ENCODE data around the gene AMOTL1. TPM values are rescaled to one million over a fixed set of nuclear protein-coding genes. Genes with fewer than 3 reads are reported as not detected.

Gene AMOTL1
- total RNA-seq, 6 experiments from 2014 or later: 7.4 to 43.8 (median 17.3) TPM

DNA sequence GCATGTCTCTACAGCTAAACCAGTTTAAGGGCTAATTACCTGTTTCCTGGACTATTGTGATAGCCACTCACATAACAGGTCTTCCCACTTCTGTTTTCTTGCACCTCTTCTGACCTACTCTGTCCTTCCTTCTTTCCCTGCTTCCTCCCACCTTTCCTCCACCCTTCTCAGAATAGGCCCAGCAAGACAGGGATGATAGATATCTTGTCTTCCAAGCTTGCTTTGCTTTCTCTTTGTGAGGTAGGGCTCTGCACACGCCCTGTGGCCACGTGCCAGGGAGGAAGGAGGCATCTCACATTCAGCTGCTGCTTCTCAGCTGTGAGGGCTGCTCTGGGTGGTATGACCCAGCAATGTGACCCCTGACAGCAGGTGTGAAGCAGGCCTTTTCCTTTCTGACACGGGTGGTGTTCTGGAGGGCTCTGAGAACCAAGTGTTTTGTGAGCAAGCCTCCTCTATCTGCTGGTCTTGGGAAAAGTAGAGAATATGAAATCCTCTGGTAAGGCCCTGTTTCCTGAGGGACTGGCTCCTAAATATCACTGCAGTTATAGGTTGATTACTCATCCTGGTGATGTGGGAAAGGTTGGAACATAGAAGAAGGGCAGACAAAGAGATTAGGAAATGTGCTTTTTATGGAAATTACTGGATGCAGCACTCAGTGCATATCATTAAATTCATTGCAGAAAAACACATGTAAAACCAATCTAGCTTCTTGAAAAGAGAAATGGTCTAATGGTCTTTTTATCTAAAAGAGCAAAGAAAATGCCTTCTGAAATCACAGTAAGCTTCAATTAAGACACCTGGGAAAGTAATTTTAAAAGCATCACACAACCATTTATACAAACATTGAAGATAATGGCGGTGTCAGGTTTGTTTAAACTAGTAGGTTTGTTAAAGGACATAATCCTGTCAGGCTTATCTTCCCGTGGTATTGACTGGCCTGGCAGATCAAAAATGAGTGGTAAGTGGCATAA, 8.5 kb downstream of the AMOTL1 start:
- WGBS (ENCODE audit: insufficient coverage, low coverage, low lambda C conversion rate, missing lambda C conversion rate): 32% methylated on average over 5 of the region's 5 CpGs
- no peak overlapping the region for H3K4me3 ChIP-seq
- no peaks in the 10 kb centered on the region for H3K27me3 ChIP-seq
- H3K36me3 ChIP-seq: no peaks in the 10 kb centered on the region
- TF ChIP-seq, protein P1, sequence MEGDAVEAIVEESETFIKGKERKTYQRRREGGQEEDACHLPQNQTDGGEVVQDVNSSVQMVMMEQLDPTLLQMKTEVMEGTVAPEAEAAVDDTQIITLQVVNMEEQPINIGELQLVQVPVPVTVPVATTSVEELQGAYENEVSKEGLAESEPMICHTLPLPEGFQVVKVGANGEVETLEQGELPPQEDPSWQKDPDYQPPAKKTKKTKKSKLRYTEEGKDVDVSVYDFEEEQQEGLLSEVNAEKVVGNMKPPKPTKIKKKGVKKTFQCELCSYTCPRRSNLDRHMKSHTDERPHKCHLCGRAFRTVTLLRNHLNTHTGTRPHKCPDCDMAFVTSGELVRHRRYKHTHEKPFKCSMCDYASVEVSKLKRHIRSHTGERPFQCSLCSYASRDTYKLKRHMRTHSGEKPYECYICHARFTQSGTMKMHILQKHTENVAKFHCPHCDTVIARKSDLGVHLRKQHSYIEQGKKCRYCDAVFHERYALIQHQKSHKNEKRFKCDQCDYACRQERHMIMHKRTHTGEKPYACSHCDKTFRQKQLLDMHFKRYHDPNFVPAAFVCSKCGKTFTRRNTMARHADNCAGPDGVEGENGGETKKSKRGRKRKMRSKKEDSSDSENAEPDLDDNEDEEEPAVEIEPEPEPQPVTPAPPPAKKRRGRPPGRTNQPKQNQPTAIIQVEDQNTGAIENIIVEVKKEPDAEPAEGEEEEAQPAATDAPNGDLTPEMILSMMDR (IDR thresholded peaks at IDR 0.05): no peak
- no peaks in the 10 kb centered on the region for H3K9me3 ChIP-seq
- intact Hi-C loops (cut with DNase I): no loop called here
- peak in 1 of 3 donors; percentile 55 for DNase-seq
- peak in 3 of 4 donors; percentile 33 to 39 (median 35) for ATAC-seq
- H3K27ac ChIP-seq: no peak overlapping the region
- peaks cover 0 to 14% (median 0%) of the 10 kb centered on the region in 4 donors for H3K4me1 ChIP-seq

DNA sequence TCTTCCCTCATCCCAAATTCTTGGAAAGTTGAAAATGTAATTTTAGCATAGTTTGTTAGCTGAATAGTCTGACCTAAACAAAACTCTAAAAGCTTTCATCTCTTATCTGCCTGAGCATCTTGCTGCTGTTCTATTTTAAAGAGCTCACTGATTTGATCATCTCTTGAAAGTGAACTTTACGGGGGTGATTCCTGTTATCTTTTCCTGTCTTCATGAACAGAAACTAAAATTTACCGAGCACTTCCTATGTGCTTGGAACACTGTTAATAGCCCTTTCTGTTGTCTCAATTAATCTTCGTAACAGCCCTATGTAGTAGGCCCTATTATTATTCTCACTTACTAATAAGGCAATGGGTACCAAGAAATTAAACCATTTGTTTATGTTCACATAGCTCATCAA, 12.3 kb downstream of the AMOTL1 start:
- no peak for ATAC-seq
- H3K27ac ChIP-seq: peak overlapping the region in 1 of 3 donors; percentile 5
- no peaks in the 10 kb centered on the region for H3K36me3 ChIP-seq
- WGBS (ENCODE audit: insufficient coverage, low coverage, low lambda C conversion rate, missing lambda C conversion rate): 33% methylated on average over 3 of the region's 3 CpGs
- H3K4me3 ChIP-seq: no peak overlapping the region
- intact Hi-C loops (cut with DNase I): no loop called here
- no peak for TF ChIP-seq POLR2A (IDR thresholded peaks at IDR 0.05)
- H3K9me3 ChIP-seq: no peaks in the 10 kb centered on the region
- no peak for DNase-seq
- peaks cover 0 to 14% (median 0%) of the 10 kb centered on the region in 4 donors for H3K4me1 ChIP-seq
- H3K27me3 ChIP-seq: no peaks in the 10 kb centered on the region

DNA sequence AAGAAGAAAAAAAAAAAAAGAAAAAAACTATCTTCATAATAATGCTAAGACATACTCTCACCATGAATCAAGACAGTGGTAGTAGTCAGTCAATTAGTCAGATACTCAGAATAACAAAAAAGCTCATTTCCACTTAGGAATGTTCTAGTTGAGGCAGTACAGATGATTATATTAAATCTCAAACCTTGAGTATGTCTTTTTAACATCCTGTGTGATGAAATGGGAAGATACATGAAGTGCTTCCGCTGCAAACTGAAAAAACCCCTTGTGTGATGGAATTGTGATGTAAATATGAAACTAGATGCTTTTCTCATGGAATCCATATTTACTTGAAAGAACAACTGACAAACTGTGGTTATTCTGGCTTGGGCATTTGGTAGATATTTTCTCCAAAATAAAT, 13.7 kb downstream of the AMOTL1 start:
- TF ChIP-seq, protein P1 (IDR thresholded peaks at IDR 0.05): no peak
- TF ChIP-seq POLR2A (IDR thresholded peaks at IDR 0.05): no peak
- intact Hi-C loops (cut with DNase I): no loop called here
- Histone ChIP-seq H3K9me3 (no peaks in the 10 kb centered on the region), H3K4me1 (peaks cover 0 to 6% (median 0%) of the 10 kb centered on the region in 4 donors), H3K36me3 (no peaks in the 10 kb centered on the region), H3K27me3 (no peaks in the 10 kb centered on the region), H3K4me3 (no peak overlapping the region), H3K27ac (no peak overlapping the region)
- ATAC-seq: no peak
- DNase-seq: no peak
- 83% methylated on average over 1 of the region's 1 CpG for WGBS (ENCODE audit: insufficient coverage, low coverage, low lambda C conversion rate, missing lambda C conversion rate)

DNA sequence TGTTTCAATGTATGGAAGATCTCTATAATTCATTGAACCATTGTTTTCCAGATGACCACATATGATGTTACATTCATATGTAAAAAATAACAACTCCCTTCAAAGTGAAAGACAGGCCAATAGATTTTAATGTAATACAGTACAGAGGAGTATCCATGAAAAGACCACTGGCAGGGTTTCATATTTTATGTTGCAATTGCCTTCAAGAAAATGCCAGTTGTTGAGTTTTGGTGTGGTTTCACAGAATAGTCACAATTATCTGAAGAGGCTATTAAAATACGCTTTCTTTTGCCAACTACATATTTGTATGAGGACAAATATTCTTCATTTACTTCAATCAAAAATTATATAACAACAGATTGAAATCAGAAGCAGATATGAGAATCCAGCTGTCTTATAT, 14.3 kb downstream of the AMOTL1 start:
- WGBS (ENCODE audit: insufficient coverage, low coverage, low lambda C conversion rate, missing lambda C conversion rate): 79% methylated on average over 1 of the region's 1 CpG
- Histone ChIP-seq H3K27ac (no peak overlapping the region), H3K27me3 (no peaks in the 10 kb centered on the region), H3K9me3 (no peaks in the 10 kb centered on the region), H3K4me1 (peaks cover 0 to 8% (median 0%) of the 10 kb centered on the region in 4 donors), H3K4me3 (no peak overlapping the region), H3K36me3 (no peaks in the 10 kb centered on the region)
- intact Hi-C loops (cut with DNase I): no loop called here
- no peak for DNase-seq
- TF ChIP-seq POLR2A (IDR thresholded peaks at IDR 0.05): no peak
- TF ChIP-seq, protein P1 (IDR thresholded peaks at IDR 0.05): no peak
- no peak for ATAC-seq

DNA sequence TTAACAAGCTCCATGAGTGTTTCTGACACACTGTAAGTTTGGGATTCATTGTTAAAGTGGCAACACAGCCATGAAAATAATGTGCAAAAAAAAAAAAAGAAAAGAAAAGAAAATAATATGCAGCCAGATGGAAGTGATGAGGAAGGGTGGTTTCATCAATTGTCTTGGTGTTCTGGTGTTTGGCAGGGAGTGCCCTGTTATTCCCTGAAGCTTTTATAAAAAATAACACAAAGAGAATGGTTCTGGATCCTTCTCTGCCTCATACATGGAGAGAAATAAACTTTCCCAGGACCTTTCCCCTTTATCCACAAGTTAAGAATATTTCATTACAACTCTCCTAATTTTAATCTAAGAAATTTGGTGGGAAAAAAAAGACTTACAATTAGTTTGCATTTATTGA, 16.7 kb downstream of the AMOTL1 start:
- Histone ChIP-seq H3K27me3 (no peaks in the 10 kb centered on the region), H3K9me3 (no peaks in the 10 kb centered on the region), H3K4me1 (peaks cover 0 to 20% (median 0%) of the 10 kb centered on the region in 4 donors), H3K36me3 (no peaks in the 10 kb centered on the region), H3K4me3 (no peak overlapping the region), H3K27ac (no peak overlapping the region)
- DNase-seq (no peak), ATAC-seq (no peak)
- no peak for TF ChIP-seq POLR2A (IDR thresholded peaks at IDR 0.05)
- TF ChIP-seq, protein P1 (IDR thresholded peaks at IDR 0.05): no peak
- intact Hi-C loops (cut with DNase I): no loop called here

Measured in right lobe of liver (tissue), 6 donors.